HepG2 (cell line): ENCODE results near the gene YEATS2. TPM values are rescaled to one million over a fixed set of nuclear protein-coding genes. Genes with fewer than 3 reads are reported as not detected.

Experiments
- ATAC-seq: fragments of 200-7000 bp; cut with Tn5 transposase; 3 replicates; pipeline ENCODE4 v1.9.1; 2020; ENCODE audit warnings: mild to moderate bottlenecking, moderate library complexity
- BruUV-seq: library from RNA; stranded (reverse); fragments of 400-500 nt; replicated peaks from 2 replicates; lab custom pipeline; 2021; lab: Mats Ljungman, UMichigan
- CTCF ChIA-PET: fragments of 300-600 bp; formaldehyde crosslinking; extraction: SDS; loops from one replicate; lab custom pipeline; 2021; ENCODE audit warnings: low total read pairs, inconsistent platforms, low intra/inter-chr PET ratio; lab: Yijun Ruan, JAX
- POLR2A ChIA-PET: fragments of 350-600 bp; sonication (Branson Sonifier 250); formaldehyde crosslinking; loops from one replicate; lab custom pipeline; 2020; ENCODE audit warnings: antibody characterized with exemption, inconsistent platforms; lab: Yijun Ruan, JAX
- DNase-seq: peaks from one replicate; pipeline ENCODE4 v3.0.0-alpha.2; 2015; ENCODE audit warnings: low spot score
- FAIRE-seq: peaks from 3 replicates; lab custom pipeline; 2011; peaks lifted over from hg19 to GRCh38; lab: Jason Lieb, UNC
- H2AFZ ChIP-seq: one replicate; pipeline ENCODE4 v1.6.1; 2011; ENCODE audit warnings: low read length, inconsistent platforms
- H3K27ac ChIP-seq: fragments of 300-600 bp; 3 replicates; pipeline ENCODE4 v1.8.0; 2011; ENCODE audit warnings: mixed run types, mild to moderate bottlenecking, mixed read lengths, low read length, inconsistent platforms; ENCODE audit not compliant: insufficient read depth; ENCODE audit errors: extremely low read length
- H3K27me3 ChIP-seq, 2 experiments: fragments of 200-600 bp in 1 of 2; 2 replicates in 1 of 2; 3 replicates in 1 of 2; pipeline versions ENCODE4 v1.6.0 to v1.8.0; 2011; ENCODE audit warnings: low read length in 2 of 2, mild to moderate bottlenecking in 2 of 2, moderate library complexity in 2 of 2, inconsistent platforms in 1 of 2; ENCODE audit not compliant: insufficient read depth in 2 of 2, control insufficient read depth in 1 of 2
- H3K36me3 ChIP-seq, 2 experiments: fragments of 200-600 bp in 1 of 2; replicated peaks in 1 of 2; 2 replicates in 1 of 2; 3 replicates in 1 of 2; pipeline versions ENCODE4 v1.5.1 to v1.8.0; 2011; ENCODE audit warnings: low read length in 2 of 2, inconsistent platforms in 1 of 2; ENCODE audit not compliant: insufficient read depth in 2 of 2, control insufficient read depth in 1 of 2
- H3K4me1 ChIP-seq: 2 replicates; pipeline ENCODE4 v1.5.1; 2012; ENCODE audit warnings: low read length, inconsistent platforms; ENCODE audit not compliant: insufficient read depth
- H3K4me2 ChIP-seq: 2 replicates; pipeline ENCODE4 v1.6.0; 2011; ENCODE audit warnings: low read depth, low read length, inconsistent platforms
- H3K4me3 ChIP-seq, 3 experiments: fragments of 200-600 bp in 1 of 3; sonication (generic), shearing (Covaris generic) in 1 of 3; replicated peaks in 1 of 3; 2 replicates each; pipeline ENCODE4 v1.5.1; 2011 to 2016; ENCODE audit warnings: low read length in 3 of 3, inconsistent platforms in 2 of 3, low read depth in 2 of 3, mild to moderate bottlenecking in 2 of 3, control low read depth in 1 of 3, mixed read lengths in 1 of 3; ENCODE audit not compliant: insufficient read depth in 1 of 3
- H3K79me2 ChIP-seq: one replicate; pipeline ENCODE4 v1.6.1; 2011; ENCODE audit warnings: low read length, inconsistent platforms; ENCODE audit not compliant: insufficient read depth
- H3K9ac ChIP-seq: 2 replicates; pipeline ENCODE4 v1.6.0; 2011; ENCODE audit warnings: mild to moderate bottlenecking, low read depth, low read length, inconsistent platforms; ENCODE audit not compliant: insufficient read depth
- H3K9me3 ChIP-seq: 2 replicates; pipeline ENCODE4 v1.5.1; 2012; ENCODE audit warnings: mild to moderate bottlenecking, low read length
- H4K20me1 ChIP-seq: 2 replicates; pipeline ENCODE4 v1.6.0; 2011; ENCODE audit warnings: inconsistent platforms, mild to moderate bottlenecking, low read length, moderate library complexity; ENCODE audit not compliant: insufficient read depth
- ATAD3A ChIP-seq: sonication (generic); formaldehyde crosslinking; IDR thresholded peaks from 2 replicates; pipeline ENCODE4 v1.4.0; 2020; ENCODE audit warnings: missing genetic modification reagents
- DBP ChIP-seq: sonication (generic); formaldehyde crosslinking; IDR thresholded peaks from 2 replicates; pipeline ENCODE4 v1.4.0; 2020; ENCODE audit warnings: missing genetic modification reagents; ENCODE audit errors: not compliant biosample characterization
- DZIP1 ChIP-seq: sonication (generic); formaldehyde crosslinking; IDR thresholded peaks from 2 replicates; pipeline ENCODE4 v1.5.0; 2020; ENCODE audit warnings: mild to moderate bottlenecking, missing genetic modification reagents
- E2F1 ChIP-seq: sonication (generic); formaldehyde crosslinking; IDR thresholded peaks from 2 replicates; pipeline ENCODE4 v1.5.0; 2020; ENCODE audit warnings: missing genetic modification reagents
- KLF13 ChIP-seq: sonication (generic); formaldehyde crosslinking; IDR thresholded peaks from 2 replicates; pipeline ENCODE4 v1.4.0; 2020; ENCODE audit warnings: mild to moderate bottlenecking, missing genetic modification reagents
- LBX2 ChIP-seq: sonication (generic); formaldehyde crosslinking; IDR thresholded peaks from 2 replicates; pipeline ENCODE4 v1.5.0; 2020; ENCODE audit warnings: missing genetic modification reagents, mild to moderate bottlenecking, borderline replicate concordance
- MLLT10 ChIP-seq: sonication (generic); formaldehyde crosslinking; IDR thresholded peaks from 2 replicates; pipeline ENCODE4 v1.4.0; 2020; ENCODE audit warnings: missing genetic modification reagents
- NAIF1 ChIP-seq: sonication (generic); formaldehyde crosslinking; IDR thresholded peaks from 2 replicates; pipeline ENCODE4 v1.5.0; 2020; ENCODE audit warnings: mild to moderate bottlenecking, missing genetic modification reagents, borderline replicate concordance
- NCOA1 ChIP-seq: sonication (generic); formaldehyde crosslinking; IDR thresholded peaks from 2 replicates; pipeline ENCODE4 v1.9.0; 2021; ENCODE audit warnings: missing genetic modification reagents
- RAD51 ChIP-seq: fragments of 450-650 bp; IDR thresholded peaks from 2 replicates; pipeline ENCODE4 v1.6.1; 2016; ENCODE audit warnings: borderline replicate concordance
- SNAPC2 ChIP-seq: sonication (generic); formaldehyde crosslinking; IDR thresholded peaks from 2 replicates; pipeline ENCODE4 v1.8.1; 2022; ENCODE audit warnings: mild to moderate bottlenecking, missing genetic modification reagents
- TMF1 ChIP-seq: sonication (generic); formaldehyde crosslinking; IDR thresholded peaks from 2 replicates; pipeline ENCODE4 v1.8.1; 2022; ENCODE audit warnings: low read depth, missing genetic modification reagents
- ZC3H13 ChIP-seq: sonication (generic); formaldehyde crosslinking; IDR thresholded peaks from 2 replicates; pipeline ENCODE4 v1.8.1; 2023; ENCODE audit warnings: mild to moderate bottlenecking, missing genetic modification reagents, moderate library complexity
- ZFP41 ChIP-seq: sonication (generic); formaldehyde crosslinking; IDR thresholded peaks from 2 replicates; pipeline ENCODE4 v1.4.0; 2020; ENCODE audit warnings: mild to moderate bottlenecking, missing genetic modification reagents, borderline replicate concordance
- ZMYM3 ChIP-seq: sonication (generic); formaldehyde crosslinking; IDR thresholded peaks from 2 replicates; pipeline ENCODE4 v1.5.1; 2020; ENCODE audit warnings: mild to moderate bottlenecking, missing genetic modification reagents
- ZNF33A ChIP-seq: sonication (generic); formaldehyde crosslinking; IDR thresholded peaks from 2 replicates; pipeline ENCODE4 v1.5.1; 2020; ENCODE audit warnings: missing genetic modification reagents, mild to moderate bottlenecking, moderate library complexity, borderline replicate concordance
- ZNF557 ChIP-seq: sonication (generic); formaldehyde crosslinking; IDR thresholded peaks from 2 replicates; pipeline ENCODE4 v1.4.0; 2020; ENCODE audit warnings: missing genetic modification reagents
- ZNF724P ChIP-seq: sonication (generic); formaldehyde crosslinking; IDR thresholded peaks from 2 replicates; pipeline ENCODE4 v1.8.0; 2022; ENCODE audit warnings: missing genetic modification reagents, borderline replicate concordance
- ZNF879 ChIP-seq: sonication (generic); formaldehyde crosslinking; IDR thresholded peaks from 2 replicates; pipeline ENCODE4 v1.8.1; 2023; ENCODE audit warnings: missing genetic modification reagents
- WGBS: methylation state at CpG from one replicate; pipeline ENCODE4 v1.1.6; 2017; ENCODE audit warnings: low lambda C conversion rate; 5-methylcytosine and 5-hydroxymethylcytosine counted together
- in situ Hi-C: cut with HindIII; loops from 2 replicates; pipeline ENCODE4 v1.10.0; 2017; ENCODE audit warnings: low pct_unique_long_range_greater_than_20kb; ENCODE audit not compliant: extremely low pct_ligation_motif_present
- intact Hi-C: fragments of 100-400 bp; cut with micrococcal nuclease; formaldehyde crosslinking; loops from one replicate; pipeline ENCODE4 v1.10.0; 2022; ENCODE audit not compliant: unreplicated experiment
- polyA plus RNA-seq, 8 experiments: library from polyadenylated mRNA; depleted of rRNA in 3 of 8; stranded (reverse) in 7 of 8; unstranded in 1 of 8; fragments of >200 nt; fragmentation: Illumina TruSeq in 4 of 8; extraction: Trizol in 4 of 8; gene quantifications; 2 replicates each; pipeline versions ENCODE4 v1.2.1 to v1.2.3, GENCODE V29; 2011 to 2016; ENCODE audit warnings: low read depth in 4 of 8, missing spikeins in 1 of 8, mixed read lengths in 1 of 8; ENCODE audit not compliant: insufficient read depth in 1 of 8
- total RNA-seq, 5 experiments: library from RNA; depleted of rRNA; stranded (reverse); fragments of >200 nt; fragmentation: Illumina TruSeq; extraction: Trizol; gene quantifications; 2 replicates each; pipeline ENCODE4 v1.2.3, GENCODE V29; 2016; ENCODE audit warnings: low read depth in 1 of 5

YEATS2 gene
- total and polyA plus RNA-seq, 2 of the 13 experiments (the other 11 are each of a cell fraction or from before 2014, with no cell fraction given) = 18.6 to 33.7 TPM

GRCh38 chr3:183690402-183690995 lies 7.1 kb upstream of the YEATS2 start:
- no peak for ATAC-seq
- in situ Hi-C loops = no loop called here
- TF ChIP-seq ZNF557 (CRISPR knock-in tag) (no peak), MLLT10 (CRISPR knock-in tag) (no peak), ZMYM3 (no peak), ZNF724P (CRISPR knock-in tag) (no peak), NAIF1 (CRISPR knock-in tag) (no peak), ATAD3A (CRISPR knock-in tag) (no peak), ZNF879 (CRISPR knock-in tag) (no peak), TMF1 (CRISPR knock-in tag) (no peak), SNAPC2 (CRISPR knock-in tag) (no peak), E2F1 (CRISPR knock-in tag) (no peak), DZIP1 (CRISPR knock-in tag) (no peak), RAD51 (no peak), ZC3H13 (CRISPR knock-in tag) (no peak), NCOA1 (CRISPR knock-in tag) (no peak), KLF13 (CRISPR knock-in tag) (no peak), ZNF33A (no peak), ZFP41 (CRISPR knock-in tag) (no peak), LBX2 (CRISPR knock-in tag) (no peak), DBP (CRISPR knock-in tag) (no peak)
- TF ChIP-seq, all 625 proteins: peak for 0
- intact Hi-C loops = no loop called here
- no peaks in the 10 kb centered on the region for H4K20me1 ChIP-seq
- no peak overlapping the region for H3K4me3 ChIP-seq
- FAIRE-seq (no peak), DNase-seq (no peak)
- no peak overlapping the region for H3K27ac ChIP-seq
- 94% methylated on average over 11 of the region's 11 CpGs for WGBS
- no peak overlapping the region for H2AFZ ChIP-seq
- H3K9ac ChIP-seq = no peak overlapping the region
- H3K9me3 ChIP-seq = no peaks in the 10 kb centered on the region
- H3K4me2 ChIP-seq = no peak overlapping the region
- H3K4me1 ChIP-seq = peaks cover 17% of the 10 kb centered on the region
- no peaks in the 10 kb centered on the region for H3K79me2 ChIP-seq
- H3K27me3 ChIP-seq = no peaks in the 10 kb centered on the region
- BruUV-seq = no TSS peak
- no peaks in the 10 kb centered on the region for H3K36me3 ChIP-seq
- POLR2A ChIA-PET = no interaction called here
- CTCF ChIA-PET = no interaction called here
